HepG2 (cell line): ENCODE results near the gene UCKL1. TPM values are rescaled to one million over a fixed set of nuclear protein-coding genes. Genes with fewer than 3 reads are reported as not detected.

Experiments used
- ATAC-seq: fragments of 200-7000 bp; cut with Tn5 transposase; 3 replicates; pipeline ENCODE4 v1.9.1; 2020; ENCODE audit warnings: mild to moderate bottlenecking, moderate library complexity
- BruUV-seq: library from RNA; stranded (reverse); fragments of 400-500 nt; replicated peaks from 2 replicates; lab custom pipeline; 2021; lab: Mats Ljungman, UMichigan
- CTCF ChIA-PET: fragments of 300-600 bp; formaldehyde crosslinking; extraction: SDS; loops from one replicate; lab custom pipeline; 2021; ENCODE audit warnings: low total read pairs, inconsistent platforms, low intra/inter-chr PET ratio; lab: Yijun Ruan, JAX
- POLR2A ChIA-PET: fragments of 350-600 bp; sonication (Branson Sonifier 250); formaldehyde crosslinking; loops from one replicate; lab custom pipeline; 2020; ENCODE audit warnings: antibody characterized with exemption, inconsistent platforms; lab: Yijun Ruan, JAX
- DNase-seq: peaks from one replicate; pipeline ENCODE4 v3.0.0-alpha.2; 2015; ENCODE audit warnings: low spot score
- FAIRE-seq: peaks from 3 replicates; lab custom pipeline; 2011; peaks lifted over from hg19 to GRCh38; lab: Jason Lieb, UNC
- H2AFZ ChIP-seq: one replicate; pipeline ENCODE4 v1.6.1; 2011; ENCODE audit warnings: low read length, inconsistent platforms
- H3K27ac ChIP-seq: fragments of 300-600 bp; 3 replicates; pipeline ENCODE4 v1.8.0; 2011; ENCODE audit warnings: mixed run types, mild to moderate bottlenecking, mixed read lengths, low read length, inconsistent platforms; ENCODE audit not compliant: insufficient read depth; ENCODE audit errors: extremely low read length
- H3K27me3 ChIP-seq, 2 experiments: fragments of 200-600 bp in 1 of 2; 2 replicates in 1 of 2; 3 replicates in 1 of 2; pipeline versions ENCODE4 v1.6.0 to v1.8.0; 2011; ENCODE audit warnings: low read length in 2 of 2, mild to moderate bottlenecking in 2 of 2, moderate library complexity in 2 of 2, inconsistent platforms in 1 of 2; ENCODE audit not compliant: insufficient read depth in 2 of 2, control insufficient read depth in 1 of 2
- H3K36me3 ChIP-seq, 2 experiments: fragments of 200-600 bp in 1 of 2; replicated peaks in 1 of 2; 2 replicates in 1 of 2; 3 replicates in 1 of 2; pipeline versions ENCODE4 v1.5.1 to v1.8.0; 2011; ENCODE audit warnings: low read length in 2 of 2, inconsistent platforms in 1 of 2; ENCODE audit not compliant: insufficient read depth in 2 of 2, control insufficient read depth in 1 of 2
- H3K4me1 ChIP-seq: 2 replicates; pipeline ENCODE4 v1.5.1; 2012; ENCODE audit warnings: low read length, inconsistent platforms; ENCODE audit not compliant: insufficient read depth
- H3K4me2 ChIP-seq: 2 replicates; pipeline ENCODE4 v1.6.0; 2011; ENCODE audit warnings: low read depth, low read length, inconsistent platforms
- H3K4me3 ChIP-seq, 3 experiments: fragments of 200-600 bp in 1 of 3; sonication (generic), shearing (Covaris generic) in 1 of 3; replicated peaks in 1 of 3; 2 replicates each; pipeline ENCODE4 v1.5.1; 2011 to 2016; ENCODE audit warnings: low read length in 3 of 3, inconsistent platforms in 2 of 3, low read depth in 2 of 3, mild to moderate bottlenecking in 2 of 3, control low read depth in 1 of 3, mixed read lengths in 1 of 3; ENCODE audit not compliant: insufficient read depth in 1 of 3
- H3K79me2 ChIP-seq: one replicate; pipeline ENCODE4 v1.6.1; 2011; ENCODE audit warnings: low read length, inconsistent platforms; ENCODE audit not compliant: insufficient read depth
- H3K9ac ChIP-seq: 2 replicates; pipeline ENCODE4 v1.6.0; 2011; ENCODE audit warnings: mild to moderate bottlenecking, low read depth, low read length, inconsistent platforms; ENCODE audit not compliant: insufficient read depth
- H3K9me3 ChIP-seq: 2 replicates; pipeline ENCODE4 v1.5.1; 2012; ENCODE audit warnings: mild to moderate bottlenecking, low read length
- H4K20me1 ChIP-seq: 2 replicates; pipeline ENCODE4 v1.6.0; 2011; ENCODE audit warnings: inconsistent platforms, mild to moderate bottlenecking, low read length, moderate library complexity; ENCODE audit not compliant: insufficient read depth
- AHR ChIP-seq: IDR thresholded peaks from 2 replicates; pipeline ENCODE4 v1.6.1; 2018; ENCODE audit warnings: missing genetic modification reagents, missing compliant biosample characterization
- CEBPB ChIP-seq: IDR thresholded peaks from 2 replicates; pipeline ENCODE4 v1.6.1; 2011; ENCODE audit warnings: low read depth, low read length, improper control_type of control experiment, borderline replicate concordance
- RARG ChIP-seq: sonication (generic); formaldehyde crosslinking; IDR thresholded peaks from 2 replicates; pipeline ENCODE4 v1.4.0; 2020; ENCODE audit warnings: low read depth, mild to moderate bottlenecking, missing genetic modification reagents
- RBM22 ChIP-seq: fragments of 200-400 bp; formaldehyde crosslinking; optimal IDR thresholded peaks from 2 replicates; pipeline ENCODE3; 2017; ENCODE audit warnings: mild to moderate bottlenecking, low read length, moderate library complexity
- RNF2 ChIP-seq: fragments of 450-650 bp; conservative IDR thresholded peaks from 2 replicates; pipeline ENCODE4 v1.6.1; 2016; ENCODE audit warnings: low read depth
- WGBS: methylation state at CpG from one replicate; pipeline ENCODE4 v1.1.6; 2017; ENCODE audit warnings: low lambda C conversion rate; 5-methylcytosine and 5-hydroxymethylcytosine counted together
- in situ Hi-C: cut with HindIII; loops from 2 replicates; pipeline ENCODE4 v1.10.0; 2017; ENCODE audit warnings: low pct_unique_long_range_greater_than_20kb; ENCODE audit not compliant: extremely low pct_ligation_motif_present
- intact Hi-C: fragments of 100-400 bp; cut with micrococcal nuclease; formaldehyde crosslinking; loops from one replicate; pipeline ENCODE4 v1.10.0; 2022; ENCODE audit not compliant: unreplicated experiment
- polyA plus RNA-seq, 8 experiments: library from polyadenylated mRNA; depleted of rRNA in 3 of 8; stranded (reverse) in 7 of 8; unstranded in 1 of 8; fragments of >200 nt; fragmentation: Illumina TruSeq in 4 of 8; extraction: Trizol in 4 of 8; gene quantifications; 2 replicates each; pipeline versions ENCODE4 v1.2.1 to v1.2.3, GENCODE V29; 2011 to 2016; ENCODE audit warnings: low read depth in 4 of 8, missing spikeins in 1 of 8, mixed read lengths in 1 of 8; ENCODE audit not compliant: insufficient read depth in 1 of 8
- total RNA-seq, 5 experiments: library from RNA; depleted of rRNA; stranded (reverse); fragments of >200 nt; fragmentation: Illumina TruSeq; extraction: Trizol; gene quantifications; 2 replicates each; pipeline ENCODE4 v1.2.3, GENCODE V29; 2016; ENCODE audit warnings: low read depth in 1 of 5

Gene UCKL1
- total and polyA plus RNA-seq, 2 of the 13 experiments (the other 11 are each of a cell fraction or from before 2014, with no cell fraction given) = 50.2 to 126 TPM

DNA sequence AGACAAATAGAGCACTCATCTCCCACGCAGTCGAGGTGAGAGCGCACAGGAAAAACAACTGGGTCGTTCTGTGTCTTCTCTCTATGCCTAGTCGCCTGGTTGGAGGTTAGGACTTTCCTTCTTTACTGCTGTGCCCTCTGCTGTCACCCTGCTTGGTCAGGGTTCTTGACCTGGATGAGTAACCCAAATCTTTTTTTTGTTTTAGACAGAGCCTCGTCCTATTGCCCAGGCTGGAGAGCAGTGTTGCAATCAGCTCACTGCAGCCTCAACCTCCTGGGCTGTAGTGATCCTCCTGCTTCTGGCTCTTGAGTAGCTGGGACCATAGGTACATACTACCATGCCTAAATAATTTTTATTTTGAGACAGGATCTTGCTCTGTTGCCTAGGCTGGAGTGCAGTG lies 49.2 kb upstream of the UCKL1 start:
- Histone ChIP-seq H3K27me3 (no peaks in the 10 kb centered on the region), H3K9me3 (no peaks in the 10 kb centered on the region), H3K4me1 (no peaks in the 10 kb centered on the region), H3K4me3 (no peak overlapping the region)
- FAIRE-seq = no peak
- no peak for ATAC-seq
- TF ChIP-seq RNF2 (no peak), CEBPB (0 out of 2 replicates have a peak, but pooled peaks have one; percentile 19)
- TF ChIP-seq, all 625 proteins: peak for 1
- peaks cover 9% of the 10 kb centered on the region for H3K79me2 ChIP-seq
- H2AFZ ChIP-seq = no peak overlapping the region
- WGBS = 96% methylated on average over 6 of the region's 6 CpGs
- H4K20me1 ChIP-seq = no peaks in the 10 kb centered on the region
- H3K9ac ChIP-seq = no peak overlapping the region
- no peak overlapping the region for H3K4me2 ChIP-seq
- DNase-seq = no peak
- in situ Hi-C loops = no loop called here
- no TSS peak for BruUV-seq
- intact Hi-C loops = no loop called here
- H3K27ac ChIP-seq = no peak overlapping the region
- CTCF ChIA-PET = no interaction called here
- H3K36me3 ChIP-seq = peaks cover 53 to 82% of the 10 kb centered on the region in 2 experiments
- POLR2A ChIA-PET = no interaction called here

DNA sequence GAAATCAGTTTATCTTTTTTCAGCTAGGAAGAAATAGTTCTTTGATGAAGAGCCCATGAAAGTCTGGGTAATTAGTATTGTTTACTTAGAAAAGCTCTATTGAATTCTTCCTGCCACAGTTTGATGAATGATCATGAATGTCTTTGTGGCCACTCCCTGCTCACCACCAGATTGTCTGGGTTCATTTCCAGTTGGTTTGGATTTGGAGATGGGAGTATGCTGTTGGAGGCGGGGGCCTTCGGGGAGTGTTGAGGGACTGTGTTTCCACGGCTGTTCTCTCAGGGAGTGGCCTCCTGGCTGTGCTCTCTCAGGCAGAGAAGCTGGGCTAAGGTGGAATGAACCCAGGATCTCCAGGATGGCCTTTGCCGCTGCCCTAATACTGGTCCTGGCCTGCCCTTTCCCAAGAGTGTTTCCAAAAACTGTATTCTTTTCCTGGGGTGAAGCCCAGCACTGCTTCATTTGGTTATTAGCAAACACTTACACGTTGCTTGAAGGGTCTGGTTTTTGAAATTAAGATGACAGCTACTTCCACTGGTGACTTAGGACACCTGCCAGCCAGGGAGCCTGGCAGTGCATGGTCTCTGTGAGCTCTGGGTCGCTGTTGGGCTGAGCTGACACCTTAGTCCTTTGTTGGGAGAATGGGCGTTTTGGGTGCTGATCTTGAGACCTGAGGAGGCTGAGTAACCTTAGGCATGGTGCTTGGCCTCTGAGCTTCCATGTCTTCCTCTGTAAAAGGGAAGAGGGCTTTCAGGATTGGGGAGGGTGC lies 47.9 kb upstream of the UCKL1 start:
- H3K36me3 ChIP-seq = peaks cover 57 to 82% of the 10 kb centered on the region in 2 experiments
- peaks cover 9% of the 10 kb centered on the region for H3K79me2 ChIP-seq
- no peak overlapping the region for H3K9ac ChIP-seq
- in situ Hi-C loops = no loop called here
- no peaks in the 10 kb centered on the region for H3K27me3 ChIP-seq
- H2AFZ ChIP-seq = no peak overlapping the region
- 97% methylated on average over 7 of the region's 7 CpGs for WGBS
- TF ChIP-seq AHR (CRISPR knock-in tag) = no peak
- TF ChIP-seq RBM22 = peak; percentile 60
- no peak for TF ChIP-seq RARG
- no peaks in the 10 kb centered on the region for H3K4me1 ChIP-seq
- DNase-seq = no peak
- intact Hi-C loops = no loop called here
- ChIA-PET POLR2A (interaction anchor here (1.0 kb wide), 1 partner anchor 11 kb away, joined by 3 read pairs; no protein-coding TSS in a partner anchor), CTCF (no interaction called here)
- no peak overlapping the region for H3K4me2 ChIP-seq
- H3K27ac ChIP-seq = no peak overlapping the region
- no peak for FAIRE-seq
- H4K20me1 ChIP-seq = no peaks in the 10 kb centered on the region
- no peak for ATAC-seq
- H3K4me3 ChIP-seq = no peak overlapping the region
- TSS peak; percentile 36 for BruUV-seq
- no peaks in the 10 kb centered on the region for H3K9me3 ChIP-seq
